Thoracic aorta (tissue), 2 donors: ENCODE results near the gene ACO2. TPM values are rescaled to one million over a fixed set of nuclear protein-coding genes. Genes with fewer than 3 reads are reported as not detected.
A peak's percentile ranks its signal among the peaks of the same experiment; 100 is the strongest.

Source experiments
- ATAC-seq: fragments of 150-250 bp; one replicate; pipeline ENCODE4 v1.8.0; 2017; ENCODE audit warnings: low read depth; ENCODE audit not compliant: insufficient number of reproducible peaks, low FRiP score
- DNase-seq: peaks from one replicate; pipeline ENCODE4 v3.0.0-alpha.2; 2020; ENCODE audit warnings: low spot score
- H3K27ac ChIP-seq, 2 donors: fragments of 200-600 bp; sonication (generic); 1 replicate in 1 of 2; 2 replicates in 1 of 2; pipeline ENCODE4 v1.5.1; 2016; ENCODE audit warnings: mild to moderate bottlenecking in 2 of 2, moderate library complexity in 2 of 2
- H3K27me3 ChIP-seq: fragments of 200-600 bp; sonication (generic); replicated peaks from 2 replicates; pipeline ENCODE4 v1.6.0; 2016; ENCODE audit warnings: mild to moderate bottlenecking; ENCODE audit not compliant: insufficient read depth
- H3K36me3 ChIP-seq: fragments of 200-600 bp; sonication (generic); one replicate; pipeline ENCODE4 v1.5.1; 2016
- H3K4me1 ChIP-seq, 2 donors: fragments of 200-600 bp; sonication (generic); 1 replicate in 1 of 2; 2 replicates in 1 of 2; pipeline versions ENCODE4 v1.5.1 to v1.6.0; 2016; ENCODE audit warnings: low read depth in 2 of 2, mild to moderate bottlenecking in 1 of 2; ENCODE audit not compliant: control insufficient read depth in 1 of 2
- H3K4me3 ChIP-seq: fragments of 200-600 bp; sonication (generic); 2 replicates; pipeline ENCODE4 v1.5.1; 2016; ENCODE audit warnings: mild to moderate bottlenecking
- H3K9me3 ChIP-seq: fragments of 200-600 bp; sonication (generic); 2 replicates; pipeline ENCODE4 v1.5.1; 2016
- CTCF ChIP-seq: fragments of 200-600 bp; sonication (generic); IDR thresholded peaks from one replicate; pipeline ENCODE4 v1.5.1; 2019; ENCODE audit warnings: antibody characterized with exemption
- total RNA-seq, 2 donors: library from RNA; depleted of rRNA; stranded (reverse); fragments of >200 nt; gene quantifications; one replicate each; pipeline versions ENCODE4 v1.1.0 to v1.2.3, GENCODE V29; 2016

The ACO2 gene
- total RNA-seq, 2 donors from 2014 or later = 52.1 to 57.8 TPM

- H3K9me3 ChIP-seq = no peaks in the 10 kb centered on the region
- no peak overlapping the region for H3K4me3 ChIP-seq
- H3K27ac ChIP-seq = no peak overlapping the region
- TF ChIP-seq CTCF = no peak
- ATAC-seq (no peak), DNase-seq (no peak)
- no peaks in the 10 kb centered on the region for H3K36me3 ChIP-seq
- peaks cover under 1 to 48% of the 10 kb centered on the region in 2 donors for H3K4me1 ChIP-seq
- H3K27me3 ChIP-seq = no peaks in the 10 kb centered on the region
Measured at GRCh38 chr22:41488596-41489385, 19.9 kb downstream of the ACO2 start.

GRCh38 chr22:41491374-41492100, 22.6 kb downstream of the ACO2 start:
- TF ChIP-seq CTCF = no peak
- no peaks in the 10 kb centered on the region for H3K9me3 ChIP-seq
- H3K36me3 ChIP-seq = no peaks in the 10 kb centered on the region
- peak overlapping the region in 1 of 2 donors; percentile 6 for H3K27ac ChIP-seq
- H3K4me3 ChIP-seq = no peak overlapping the region
- ATAC-seq = no peak
- peaks cover 0 to 41% of the 10 kb centered on the region in 2 donors for H3K4me1 ChIP-seq
- DNase-seq = no peak
- no peaks in the 10 kb centered on the region for H3K27me3 ChIP-seq

GRCh38 chr22:41498303-41498835, 29.5 kb downstream of the ACO2 start:
- Histone ChIP-seq H3K36me3 (peaks cover 11% of the 10 kb centered on the region), H3K4me3 (no peak overlapping the region), H3K27ac (no peak overlapping the region), H3K4me1 (peaks cover 0 to 8% of the 10 kb centered on the region in 2 donors), H3K27me3 (no peaks in the 10 kb centered on the region), H3K9me3 (no peaks in the 10 kb centered on the region)
- ATAC-seq (no peak), DNase-seq (no peak)
- TF ChIP-seq CTCF = no peak

GRCh38 chr22:41499624-41500280, 30.8 kb downstream of the ACO2 start:
- no peak overlapping the region for H3K27ac ChIP-seq
- no peaks in the 10 kb centered on the region for H3K9me3 ChIP-seq
- peaks cover 10 to 20% of the 10 kb centered on the region in 2 donors for H3K4me1 ChIP-seq

More at GRCh38 chr22:41499624-41500280, 30.8 kb downstream of the ACO2 start:
- H3K27me3 ChIP-seq = no peaks in the 10 kb centered on the region
- no peak for TF ChIP-seq CTCF
- H3K4me3 ChIP-seq = no peak overlapping the region
- DNase-seq (no peak), ATAC-seq (no peak)
- peaks cover 11% of the 10 kb centered on the region for H3K36me3 ChIP-seq
